ENCODE data around the gene SETD1B. TPM values are rescaled to one million over a fixed set of nuclear protein-coding genes. Genes with fewer than 3 reads are reported as not detected.
A peak's percentile ranks its signal among the peaks of the same experiment; 100 is the strongest.

SETD1B gene
- total and polyA plus RNA-seq, 2 donors (not counting 3 experiments of a cell fraction or from before 2014, with no cell fraction given), result 2.6 to 27.0 TPM

DNA sequence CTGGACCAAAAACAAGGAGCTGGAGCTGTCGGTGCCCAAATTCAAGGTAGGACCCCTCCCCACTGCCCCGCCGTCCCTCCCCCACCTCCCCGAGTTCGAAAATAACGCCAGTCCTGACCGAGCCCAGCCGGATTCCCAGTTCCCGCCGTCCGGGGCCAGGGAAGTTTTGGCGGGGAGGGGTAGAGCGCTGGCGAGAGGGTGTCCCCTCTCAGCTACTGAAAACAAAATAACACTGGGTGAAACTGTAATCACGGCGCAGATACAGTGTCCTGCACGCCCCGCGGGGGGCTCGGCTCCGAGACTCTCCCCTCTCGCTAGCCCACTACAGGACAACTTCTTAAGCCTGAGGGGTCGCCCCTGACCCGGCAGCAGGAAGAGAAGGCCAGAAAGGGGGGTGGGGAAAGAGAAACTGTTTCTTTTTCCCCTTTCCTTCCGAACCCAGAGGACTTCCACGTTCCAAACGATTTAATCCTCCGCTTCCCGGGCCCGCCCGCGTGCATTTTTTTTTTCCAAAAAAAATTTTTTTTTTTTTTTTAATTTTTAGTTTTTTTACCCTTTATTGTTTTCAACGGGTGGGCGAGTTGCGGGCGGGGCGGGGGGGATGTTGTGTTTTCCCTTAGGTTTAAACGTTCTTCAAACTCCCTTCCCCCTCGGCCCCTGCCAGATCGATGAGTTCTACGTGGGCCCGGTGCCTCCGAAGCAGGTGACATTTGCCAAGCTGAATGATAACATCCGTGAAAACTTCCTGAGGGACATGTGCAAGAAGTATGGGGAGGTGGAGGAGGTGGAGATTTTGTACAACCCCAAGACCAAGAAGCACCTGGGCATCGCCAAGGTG is 1.6 kb downstream of the SETD1B start:
- DNase-seq (ENCODE audit: low read depth, low spot score) (peak; percentile 37), FAIRE-seq (no peak)
- peak overlapping the region; percentile 50 for H3K4me2 ChIP-seq (ENCODE audit: insufficient read depth, low read length)
- H3K4me3 ChIP-seq (replicated peaks in 1 of 3; ENCODE audit: insufficient read depth in 1 of 3, low read depth in 1 of 3, low read length in 3 of 3), result peak overlapping the region; percentile 70 to 92 (median 79)
- ChIA-PET CTCF (interaction anchor here (0.8 to 12.8 kb wide), 4 partner anchors 7 to 83 kb away, joined by 4 to 774 read pairs (median 5); partner anchors contain the start of genes PSMD9, RHOF and SETD1B), POLR2A (interaction anchor here (2.1 kb wide), 1 partner anchor 9 kb away, joined by 15 read pairs; no protein-coding TSS in a partner anchor)
- peaks cover 4 to 21% of the 10 kb centered on the region in 2 experiments for H3K36me3 ChIP-seq (ENCODE audit: control insufficient read depth in 2 of 2, extremely low read depth in 1 of 2, insufficient read depth in 2 of 2, low read length in 2 of 2)
- H3K9me1 ChIP-seq (replicated peaks; ENCODE audit: control insufficient read depth, extremely low read depth, insufficient read depth, low read length), result no peaks in the 10 kb centered on the region
- H3K4me1 ChIP-seq (ENCODE audit: control insufficient read depth, extremely low read depth, insufficient read depth, low read length), result peaks cover 24% of the 10 kb centered on the region
- peaks cover 75% of the 10 kb centered on the region for H3K79me2 ChIP-seq (ENCODE audit: control insufficient read depth, insufficient read depth, low read length)
- H4K20me1 ChIP-seq (replicated peaks; ENCODE audit: control insufficient read depth, extremely low read depth, insufficient read depth, low read length), result no peaks in the 10 kb centered on the region
- intact Hi-C loops (cut with micrococcal nuclease) (no loop called here), dilution Hi-C loops (cut with MboI; ENCODE audit: extremely low pct_ligation_motif_present, low sequenced_read_pairs) (no loop called here)
- TF ChIP-seq EZH2 (IDR thresholded peaks at IDR 0.05; ENCODE audit: borderline replicate concordance, low read depth, low read length, severe bottlenecking) (no peak), GATA2 (IDR thresholded peaks at IDR 0.05; ENCODE audit: insufficient read depth, insufficient read length, low read depth, low read length) (no peak), MYC (IDR thresholded peaks at IDR 0.05; ENCODE audit: low read depth, low read length) (no peak), FOS (IDR thresholded peaks at IDR 0.05; ENCODE audit: borderline replicate concordance, insufficient read depth, low read length) (no peak), POLR2A (IDR thresholded peaks at IDR 0.05; ENCODE audit: low read depth, low read length) (no peak), POLR2AphosphoS5 (IDR thresholded peaks at IDR 0.05; ENCODE audit: insufficient read depth, low read depth, low read length) (no peak), JUN (IDR thresholded peaks at IDR 0.05; ENCODE audit: borderline replicate concordance, insufficient read depth, insufficient read length, low read depth) (no peak)
- TF ChIP-seq, protein P1, sequence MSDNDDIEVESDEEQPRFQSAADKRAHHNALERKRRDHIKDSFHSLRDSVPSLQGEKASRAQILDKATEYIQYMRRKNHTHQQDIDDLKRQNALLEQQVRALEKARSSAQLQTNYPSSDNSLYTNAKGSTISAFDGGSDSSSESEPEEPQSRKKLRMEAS (IDR thresholded peaks at IDR 0.05; ENCODE audit: insufficient read depth, insufficient read length), result no peak
- TF ChIP-seq, protein P2, sequence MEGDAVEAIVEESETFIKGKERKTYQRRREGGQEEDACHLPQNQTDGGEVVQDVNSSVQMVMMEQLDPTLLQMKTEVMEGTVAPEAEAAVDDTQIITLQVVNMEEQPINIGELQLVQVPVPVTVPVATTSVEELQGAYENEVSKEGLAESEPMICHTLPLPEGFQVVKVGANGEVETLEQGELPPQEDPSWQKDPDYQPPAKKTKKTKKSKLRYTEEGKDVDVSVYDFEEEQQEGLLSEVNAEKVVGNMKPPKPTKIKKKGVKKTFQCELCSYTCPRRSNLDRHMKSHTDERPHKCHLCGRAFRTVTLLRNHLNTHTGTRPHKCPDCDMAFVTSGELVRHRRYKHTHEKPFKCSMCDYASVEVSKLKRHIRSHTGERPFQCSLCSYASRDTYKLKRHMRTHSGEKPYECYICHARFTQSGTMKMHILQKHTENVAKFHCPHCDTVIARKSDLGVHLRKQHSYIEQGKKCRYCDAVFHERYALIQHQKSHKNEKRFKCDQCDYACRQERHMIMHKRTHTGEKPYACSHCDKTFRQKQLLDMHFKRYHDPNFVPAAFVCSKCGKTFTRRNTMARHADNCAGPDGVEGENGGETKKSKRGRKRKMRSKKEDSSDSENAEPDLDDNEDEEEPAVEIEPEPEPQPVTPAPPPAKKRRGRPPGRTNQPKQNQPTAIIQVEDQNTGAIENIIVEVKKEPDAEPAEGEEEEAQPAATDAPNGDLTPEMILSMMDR (IDR thresholded peaks at IDR 0.05; ENCODE audit: extremely low read depth in 1 of 2, insufficient read depth in 1 of 2, low read depth in 1 of 2, low read length in 2 of 2), result no peak
- no TSS peak for BruUV-seq (replicated peaks)
- no peaks in the 10 kb centered on the region for H3K9me3 ChIP-seq (replicated peaks; ENCODE audit: control insufficient read depth, insufficient read depth, low read length)
- peak overlapping the region; percentile 68 for H3K9ac ChIP-seq (replicated peaks; ENCODE audit: extremely low read depth, insufficient read depth, low read length)
- H3K27me3 ChIP-seq (ENCODE audit: control insufficient read depth in 2 of 2, insufficient read depth in 2 of 2, low read length in 2 of 2), result no peaks in the 10 kb centered on the region
- no peak overlapping the region for H2AFZ ChIP-seq (ENCODE audit: low read depth, low read length)
- peak overlapping the region; percentile 50 for H3K27ac ChIP-seq (ENCODE audit: insufficient read depth, low read depth, low read length)

Data from endothelial cell of umbilical vein (primary cell).